Stomach (tissue), 9 donors: Measurements from ENCODE around the gene PARD6A. TPM values are rescaled to one million over a fixed set of nuclear protein-coding genes. Genes with fewer than 3 reads are reported as not detected.
A peak's percentile ranks its signal among the peaks of the same experiment; 100 is the strongest.

Source experiments
- DNase-seq, 2 donors: peaks; one replicate each; pipeline versions ENCODE4 v3.0.0 to v3.0.0-alpha.2; 2013 to 2019
- H3K27ac ChIP-seq, 5 donors: fragments of 200-600 bp in 4 of 5; sonication (generic) in 4 of 5; one replicate each; pipeline ENCODE4 v1.5.1; 2013 to 2019; ENCODE audit warnings: mild to moderate bottlenecking in 1 of 5, moderate library complexity in 1 of 5
- H3K27me3 ChIP-seq, 3 donors: fragments of 200-600 bp; sonication (generic); one replicate each; pipeline ENCODE4 v1.5.1; 2017 to 2019; ENCODE audit warnings: mixed run types in 1 of 3
- H3K36me3 ChIP-seq, 4 donors: fragments of 200-600 bp; sonication (generic); 1 replicate in 3 of 4; 2 replicates in 1 of 4; pipeline ENCODE4 v1.5.1; 2016 to 2019
- H3K4me1 ChIP-seq, 4 donors: fragments of 200-600 bp; sonication (generic); one replicate each; pipeline ENCODE4 v1.5.1; 2016 to 2019
- H3K4me3 ChIP-seq, 4 donors: fragments of 200-600 bp; sonication (generic) in 3 of 4; one replicate each; pipeline ENCODE4 v1.5.1; 2016 to 2019; ENCODE audit warnings: mild to moderate bottlenecking in 1 of 4
- H3K9me3 ChIP-seq, 4 donors: fragments of 200-600 bp; sonication (generic); one replicate each; pipeline ENCODE4 v1.5.1; 2016 to 2019
- CTCF ChIP-seq, 7 experiments: fragments of 450-650 bp in 4 of 7; fragments of 200-600 bp in 3 of 7; sonication (generic) in 3 of 7; IDR thresholded peaks; one replicate each; pipeline ENCODE4 v1.5.1; 2016 to 2019; ENCODE audit warnings: antibody characterized with exemption in 7 of 7, control low read depth in 2 of 7, mild to moderate bottlenecking in 1 of 7
- EP300 ChIP-seq: sonication (generic); formaldehyde crosslinking; IDR thresholded peaks from one replicate; pipeline ENCODE4 v1.6.1; 2017; ENCODE audit warnings: antibody characterized with exemption
- POLR2A ChIP-seq, 4 donors: fragments of 450-650 bp; IDR thresholded peaks; one replicate each; pipeline ENCODE4 v1.6.1; 2016; ENCODE audit warnings: antibody characterized with exemption in 4 of 4, control low read depth in 2 of 4, mild to moderate bottlenecking in 1 of 4, moderate library complexity in 1 of 4
- POLR2AphosphoS5 ChIP-seq, 3 donors: sonication (generic); formaldehyde crosslinking; IDR thresholded peaks; one replicate each; pipeline ENCODE4 v1.6.1; 2016; ENCODE audit warnings: antibody characterized with exemption in 3 of 3
- WGBS, 5 donors: extraction: QIAGEN DNeasy Blood & Tissue Kit in 3 of 5; methylation state at CpG; one replicate each; pipeline versions ENCODE4 v1.1.5 to v1.1.7; 2013 to 2018; 5-methylcytosine and 5-hydroxymethylcytosine counted together
- intact Hi-C: fragments of 100-400 bp; cut with DNase I; formaldehyde crosslinking; loops from one replicate; pipeline ENCODE4 v1.15.1; 2023; ENCODE audit warnings: low total_unique reads
- polyA plus RNA-seq, 3 donors: library from polyadenylated mRNA; stranded (reverse); fragments of 200-250 nt; gene quantifications; one replicate each; pipeline ENCODE4 v1.2.3, GENCODE V29; 2013
- total RNA-seq, 5 donors: library from RNA; depleted of rRNA; stranded (reverse); fragments of >200 nt; gene quantifications; one replicate each; pipeline versions ENCODE4 v1.1.0 to v1.2.3, GENCODE V29; 2014 to 2016
- donor health status: healthy with polysubstance abuse.
- donor health status: Bipolar disorder and iron deficiency.
- donor health status: healthy.

The PARD6A gene
- total and polyA plus RNA-seq, 8 donors, result 1.1 to 56.7 (median 7.1) TPM

GRCh38 chr16:67677712-67678111 lies 17.0 kb downstream of the PARD6A start:
- H3K4me1 ChIP-seq, result peaks cover 21 to 31% (median 25%) of the 10 kb centered on the region in 4 donors
- DNase-seq, result no peak
- H3K9me3 ChIP-seq, result no peaks in the 10 kb centered on the region
- TF ChIP-seq CTCF (IDR thresholded peaks at IDR 0.05) (no peak), EP300 (no peak), POLR2AphosphoS5 (IDR thresholded peaks at IDR 0.05) (no peak), POLR2A (IDR thresholded peaks at IDR 0.05) (no peak)
- H3K27ac ChIP-seq, result no peak overlapping the region
- WGBS, 5 donors, result 89 to 100% (median 92%) methylated on average over 1 of the region's 1 CpG
- H3K27me3 ChIP-seq, result no peaks in the 10 kb centered on the region
- no peak overlapping the region for H3K4me3 ChIP-seq
- intact Hi-C loops, result no loop called here
- H3K36me3 ChIP-seq, result peaks cover 4 to 42% (median 21%) of the 10 kb centered on the region in 4 donors

GRCh38 chr16:67678354-67679023 lies 17.7 kb downstream of the PARD6A start:
- peaks cover 4 to 49% (median 29%) of the 10 kb centered on the region in 4 donors for H3K36me3 ChIP-seq
- TF ChIP-seq POLR2A (IDR thresholded peaks at IDR 0.05) (no peak), POLR2AphosphoS5 (IDR thresholded peaks at IDR 0.05) (no peak)
- intact Hi-C loops, result no loop called here
- peaks cover 14 to 23% (median 18%) of the 10 kb centered on the region in 4 donors for H3K4me1 ChIP-seq
- peak overlapping the region in 1 of 5 donors; percentile 41 for H3K27ac ChIP-seq
- H3K27me3 ChIP-seq, result no peaks in the 10 kb centered on the region
- no peaks in the 10 kb centered on the region for H3K9me3 ChIP-seq
- peak in 1 of 2 donors; percentile 42 for DNase-seq
- H3K4me3 ChIP-seq, result no peak overlapping the region
- 80 to 83% (median 81%) methylated on average over 12 of the region's 12 CpGs for WGBS, 5 donors

GRCh38 chr16:67679935-67680897 lies 19.5 kb downstream of the PARD6A start:
- 90 to 94% (median 91%) methylated on average over 10 of the region's 10 CpGs for WGBS, 5 donors
- Histone ChIP-seq H3K4me3 (no peak overlapping the region), H3K36me3 (peaks cover 9 to 62% (median 43%) of the 10 kb centered on the region in 4 donors), H3K4me1 (peaks cover 0 to 11% (median 5%) of the 10 kb centered on the region in 4 donors), H3K9me3 (no peaks in the 10 kb centered on the region), H3K27ac (no peak overlapping the region), H3K27me3 (no peaks in the 10 kb centered on the region)
- intact Hi-C loops, result no loop called here
- no peak for DNase-seq
- TF ChIP-seq POLR2A (IDR thresholded peaks at IDR 0.05), result no peak
- TF ChIP-seq CTCF (IDR thresholded peaks at IDR 0.05), result no peak
- TF ChIP-seq EP300, result no peak
- no peak for TF ChIP-seq POLR2AphosphoS5 (IDR thresholded peaks at IDR 0.05)

GRCh38 chr16:67683767-67684166 lies 23.0 kb downstream of the PARD6A start:
- Histone ChIP-seq H3K4me1 (peaks cover 0 to 9% (median 1%) of the 10 kb centered on the region in 4 donors), H3K9me3 (no peaks in the 10 kb centered on the region), H3K4me3 (no peak overlapping the region), H3K27me3 (no peaks in the 10 kb centered on the region), H3K27ac (no peak overlapping the region), H3K36me3 (peaks cover 12 to 63% (median 43%) of the 10 kb centered on the region in 4 donors)
- WGBS, 5 donors, result 88 to 96% (median 95%) methylated on average over 4 of the region's 4 CpGs
- intact Hi-C loops, result no loop called here
- no peak for TF ChIP-seq POLR2AphosphoS5 (IDR thresholded peaks at IDR 0.05)
- TF ChIP-seq POLR2A (IDR thresholded peaks at IDR 0.05), result no peak
- TF ChIP-seq CTCF (IDR thresholded peaks at IDR 0.05), result no peak
- no peak for TF ChIP-seq EP300
- DNase-seq, result no peak
